ENCODE results near the gene ANXA2R.

DNA sequence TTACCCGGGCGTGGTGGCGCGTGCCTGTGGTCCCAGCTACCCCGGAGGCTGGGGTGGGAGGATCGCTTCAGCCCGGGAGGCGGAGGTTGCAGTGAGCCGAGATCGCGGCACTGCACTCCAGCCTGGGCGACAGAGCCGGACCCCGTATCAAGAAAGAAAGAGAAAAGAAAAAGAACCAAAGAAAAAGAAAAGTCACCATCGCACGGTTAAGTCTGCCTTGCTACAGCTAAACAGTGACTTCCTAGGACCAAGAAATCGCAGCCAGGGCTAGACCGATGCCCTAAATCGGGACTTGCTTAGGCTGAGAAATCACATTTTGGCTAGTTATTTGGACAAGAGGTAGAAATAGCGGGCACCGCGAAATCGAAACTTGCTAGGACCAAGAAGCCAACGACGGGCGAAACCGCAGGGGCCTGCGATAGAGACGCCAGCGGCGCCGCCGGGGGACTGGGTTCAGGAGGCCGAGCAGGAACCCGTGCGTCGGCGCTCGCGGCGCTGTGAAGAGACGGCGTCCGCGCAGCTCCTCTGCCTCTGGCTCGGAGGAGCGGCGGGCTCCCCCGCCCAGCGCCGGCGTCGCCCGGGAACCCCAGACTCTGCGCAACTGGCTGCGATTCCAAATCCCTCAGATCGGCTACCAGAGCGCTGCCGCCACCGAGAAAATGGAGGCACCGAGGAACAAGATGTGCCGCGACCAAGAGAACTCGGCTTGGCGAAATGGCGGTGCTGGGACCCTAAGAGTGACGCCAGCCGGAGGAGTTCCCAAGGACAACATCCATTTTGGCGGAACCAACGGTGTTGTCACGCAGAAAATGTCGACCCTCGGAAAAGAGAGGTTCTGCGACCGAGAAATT is 26.1 kb upstream of the ANXA2R start:
- TF ChIP-seq, protein P1, sequence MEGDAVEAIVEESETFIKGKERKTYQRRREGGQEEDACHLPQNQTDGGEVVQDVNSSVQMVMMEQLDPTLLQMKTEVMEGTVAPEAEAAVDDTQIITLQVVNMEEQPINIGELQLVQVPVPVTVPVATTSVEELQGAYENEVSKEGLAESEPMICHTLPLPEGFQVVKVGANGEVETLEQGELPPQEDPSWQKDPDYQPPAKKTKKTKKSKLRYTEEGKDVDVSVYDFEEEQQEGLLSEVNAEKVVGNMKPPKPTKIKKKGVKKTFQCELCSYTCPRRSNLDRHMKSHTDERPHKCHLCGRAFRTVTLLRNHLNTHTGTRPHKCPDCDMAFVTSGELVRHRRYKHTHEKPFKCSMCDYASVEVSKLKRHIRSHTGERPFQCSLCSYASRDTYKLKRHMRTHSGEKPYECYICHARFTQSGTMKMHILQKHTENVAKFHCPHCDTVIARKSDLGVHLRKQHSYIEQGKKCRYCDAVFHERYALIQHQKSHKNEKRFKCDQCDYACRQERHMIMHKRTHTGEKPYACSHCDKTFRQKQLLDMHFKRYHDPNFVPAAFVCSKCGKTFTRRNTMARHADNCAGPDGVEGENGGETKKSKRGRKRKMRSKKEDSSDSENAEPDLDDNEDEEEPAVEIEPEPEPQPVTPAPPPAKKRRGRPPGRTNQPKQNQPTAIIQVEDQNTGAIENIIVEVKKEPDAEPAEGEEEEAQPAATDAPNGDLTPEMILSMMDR (conservative IDR thresholded peaks at IDR 0.05 in 1 of 2, IDR thresholded peaks at IDR 0.05 in 1 of 2; ENCODE audit: low read depth in 1 of 2, low read length in 2 of 2): no peak
- no peak for TF ChIP-seq EZH2 (IDR thresholded peaks at IDR 0.05; ENCODE audit: low read length, missing control alignments)
